ENCODE data around the gene NAT14. TPM values are rescaled to one million over a fixed set of nuclear protein-coding genes. Genes with fewer than 3 reads are reported as not detected.

Gene NAT14
- total RNA-seq, 1 experiment from 2014 or later: 93.1 TPM

DNA sequence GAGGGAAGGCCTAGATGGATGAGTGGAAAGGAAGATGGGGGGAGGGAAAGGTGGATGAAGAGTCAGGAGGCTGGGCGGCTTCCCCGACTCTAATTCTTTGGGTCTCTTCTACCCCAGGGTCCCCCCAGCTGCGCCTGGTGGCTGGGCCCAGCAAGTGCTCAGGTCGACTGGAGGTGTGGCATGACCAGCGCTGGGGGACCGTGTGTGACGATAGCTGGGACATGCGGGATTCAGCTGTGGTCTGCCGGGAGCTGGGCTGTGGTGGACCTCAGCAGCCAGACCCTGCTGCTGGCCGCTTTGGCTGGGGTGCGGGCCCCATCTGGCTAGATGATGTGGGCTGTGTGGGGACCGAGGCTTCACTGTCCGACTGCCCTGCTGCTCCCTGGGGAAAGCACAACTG is 12.8 kb downstream of the NAT14 start:
- Histone ChIP-seq H3K27me3 (ENCODE audit: control insufficient read depth, insufficient read depth, low read length) (no peaks in the 10 kb centered on the region), H3K4me3 (ENCODE audit: low read depth in 2 of 2, low read length in 2 of 2) (no peak overlapping the region), H3K27ac (ENCODE audit: low read length) (no peak overlapping the region), H3K9me3 (ENCODE audit: control insufficient read depth, insufficient read depth, low read depth, low read length) (no peaks in the 10 kb centered on the region), H3K4me1 (ENCODE audit: control insufficient read depth, insufficient read depth, low read length) (peaks cover 12% of the 10 kb centered on the region), H3K36me3 (ENCODE audit: control insufficient read depth, insufficient read depth, low read length) (no peaks in the 10 kb centered on the region)
- intact Hi-C loops (cut with micrococcal nuclease; ENCODE audit: unreplicated experiment): no loop called here
- ChIA-PET CTCF (interaction anchor here (0.6 kb wide), 1 partner anchor 357 kb away, joined by 3 read pairs; no protein-coding TSS in a partner anchor), POLR2A (no interaction called here)
- ATAC-seq: no peak
- TF ChIP-seq TCF7L2 (IDR thresholded peaks at IDR 0.05; ENCODE audit: low read depth, low read length): no peak
- TF ChIP-seq REST (IDR thresholded peaks at IDR 0.05; ENCODE audit: insufficient read depth in 1 of 2, low read depth in 2 of 2, low read length in 1 of 2): no peak
- no peak for TF ChIP-seq SIN3A (IDR thresholded peaks at IDR 0.05; ENCODE audit: borderline replicate concordance, insufficient read depth, low read depth, low read length)
- TF ChIP-seq, protein P1, sequence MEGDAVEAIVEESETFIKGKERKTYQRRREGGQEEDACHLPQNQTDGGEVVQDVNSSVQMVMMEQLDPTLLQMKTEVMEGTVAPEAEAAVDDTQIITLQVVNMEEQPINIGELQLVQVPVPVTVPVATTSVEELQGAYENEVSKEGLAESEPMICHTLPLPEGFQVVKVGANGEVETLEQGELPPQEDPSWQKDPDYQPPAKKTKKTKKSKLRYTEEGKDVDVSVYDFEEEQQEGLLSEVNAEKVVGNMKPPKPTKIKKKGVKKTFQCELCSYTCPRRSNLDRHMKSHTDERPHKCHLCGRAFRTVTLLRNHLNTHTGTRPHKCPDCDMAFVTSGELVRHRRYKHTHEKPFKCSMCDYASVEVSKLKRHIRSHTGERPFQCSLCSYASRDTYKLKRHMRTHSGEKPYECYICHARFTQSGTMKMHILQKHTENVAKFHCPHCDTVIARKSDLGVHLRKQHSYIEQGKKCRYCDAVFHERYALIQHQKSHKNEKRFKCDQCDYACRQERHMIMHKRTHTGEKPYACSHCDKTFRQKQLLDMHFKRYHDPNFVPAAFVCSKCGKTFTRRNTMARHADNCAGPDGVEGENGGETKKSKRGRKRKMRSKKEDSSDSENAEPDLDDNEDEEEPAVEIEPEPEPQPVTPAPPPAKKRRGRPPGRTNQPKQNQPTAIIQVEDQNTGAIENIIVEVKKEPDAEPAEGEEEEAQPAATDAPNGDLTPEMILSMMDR (IDR thresholded peaks at IDR 0.05): no peak
- TF ChIP-seq POLR2AphosphoS5 (IDR thresholded peaks at IDR 0.05; ENCODE audit: low read depth, low read length): no peak
- BruUV-seq (replicated peaks): no TSS peak
- in situ Hi-C loops (cut with HindIII; ENCODE audit: low pct_unique_long_range_greater_than_20kb, low sequenced_read_pairs): no loop called here
- DNase-seq (ENCODE audit: low read depth, low spot score): no peak

DNA sequence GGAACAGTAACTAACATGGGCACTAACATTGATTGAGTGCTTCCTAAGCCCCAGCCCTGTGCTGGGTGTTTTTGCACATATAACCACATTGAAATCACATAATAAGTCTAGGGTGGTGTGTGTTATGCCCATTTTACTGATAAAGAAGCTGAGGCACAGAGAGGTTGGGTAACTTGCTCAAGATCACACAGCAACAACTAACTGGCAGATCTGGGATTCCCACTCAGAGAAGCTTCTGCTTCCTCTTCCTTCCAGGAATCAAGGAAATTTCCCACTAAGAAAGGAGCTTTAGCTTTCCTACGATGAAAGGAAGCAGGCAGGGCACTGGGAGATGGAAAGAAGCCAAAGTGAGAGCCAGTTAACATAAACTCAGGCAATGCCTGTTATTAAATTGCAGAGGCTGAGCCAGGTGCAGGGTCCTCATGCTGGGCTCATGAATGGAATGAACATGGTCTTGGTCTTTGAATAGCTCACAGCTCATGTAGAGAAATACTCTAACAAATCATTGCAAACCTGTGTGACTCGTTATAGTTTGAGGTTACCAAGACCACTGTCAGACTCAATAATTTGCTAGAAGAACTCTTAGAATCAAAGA is 13.4 kb downstream of the NAT14 start:
- Histone ChIP-seq H3K36me3 (ENCODE audit: control insufficient read depth, insufficient read depth, low read length) (no peaks in the 10 kb centered on the region), H3K4me1 (ENCODE audit: control insufficient read depth, insufficient read depth, low read length) (peaks cover 6% of the 10 kb centered on the region), H3K9me3 (ENCODE audit: control insufficient read depth, insufficient read depth, low read depth, low read length) (no peaks in the 10 kb centered on the region), H3K4me3 (ENCODE audit: low read depth in 2 of 2, low read length in 2 of 2) (no peak overlapping the region), H3K27ac (ENCODE audit: low read length) (0 out of 2 replicates have a peak overlapping the region, but pooled peaks have one; percentile 29), H3K27me3 (ENCODE audit: control insufficient read depth, insufficient read depth, low read length) (no peaks in the 10 kb centered on the region)
- POLR2A ChIA-PET: no interaction called here
- no TSS peak for BruUV-seq (replicated peaks)
- intact Hi-C loops (cut with micrococcal nuclease; ENCODE audit: unreplicated experiment) (no loop called here), in situ Hi-C loops (cut with HindIII; ENCODE audit: low pct_unique_long_range_greater_than_20kb, low sequenced_read_pairs) (no loop called here)
- TF ChIP-seq SIN3A (IDR thresholded peaks at IDR 0.05; ENCODE audit: borderline replicate concordance, insufficient read depth, low read depth, low read length) (no peak), TCF7L2 (IDR thresholded peaks at IDR 0.05; ENCODE audit: low read depth, low read length) (no peak), REST (IDR thresholded peaks at IDR 0.05; ENCODE audit: insufficient read depth in 1 of 2, low read depth in 2 of 2, low read length in 1 of 2) (no peak), POLR2AphosphoS5 (IDR thresholded peaks at IDR 0.05; ENCODE audit: low read depth, low read length) (no peak)
- TF ChIP-seq, protein P1 (IDR thresholded peaks at IDR 0.05): no peak
- CTCF ChIA-PET: interaction anchor here (0.6 kb wide), 1 partner anchor 357 kb away, joined by 3 read pairs; no protein-coding TSS in a partner anchor
- DNase-seq (ENCODE audit: low read depth, low spot score) (no peak), ATAC-seq (no peak)

Measured in Panc1 (cell line).